ENCODE measurements around the gene LAMA2.

LAMA2 gene

DNA sequence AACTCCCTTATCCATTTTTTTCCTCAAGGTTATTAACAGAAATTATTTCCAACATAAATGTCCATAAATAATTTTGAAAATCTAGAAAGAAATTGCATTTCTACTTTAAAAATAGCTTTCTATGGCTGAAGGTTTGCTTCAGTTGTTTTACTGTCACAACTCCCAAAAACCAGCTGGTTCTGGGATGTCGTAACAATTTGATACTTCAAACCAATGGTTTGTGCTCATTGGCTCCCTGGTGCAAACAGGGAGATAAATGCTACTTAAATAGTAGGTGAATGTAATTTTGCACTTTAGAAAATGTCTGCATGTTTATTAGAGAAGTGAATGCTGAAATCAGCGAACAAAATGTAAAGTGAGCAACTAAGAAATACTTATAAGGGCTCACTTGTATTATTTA lies 31.1 kb downstream of the LAMA2 start:
- no peak for DNase-seq (ENCODE audit: low read depth in 2 of 2)

- DNase-seq (ENCODE audit: low read depth in 2 of 2), result no peak
These were observed 35.9 kb downstream of the LAMA2 start for GRCh38 chr6:128918886-128919285.

- DNase-seq (ENCODE audit: low read depth in 2 of 2), result no peak
These were observed 36.7 kb downstream of the LAMA2 start for GRCh38 chr6:128919412-128920180.

GRCh38 chr6:128925765-128926164 lies 42.8 kb downstream of the LAMA2 start:
- no peak for DNase-seq (ENCODE audit: low read depth in 2 of 2)

- no peak for DNase-seq (ENCODE audit: low read depth in 2 of 2)
These were observed 46.9 kb downstream of the LAMA2 start for GRCh38 chr6:128929869-128930268.

DNA sequence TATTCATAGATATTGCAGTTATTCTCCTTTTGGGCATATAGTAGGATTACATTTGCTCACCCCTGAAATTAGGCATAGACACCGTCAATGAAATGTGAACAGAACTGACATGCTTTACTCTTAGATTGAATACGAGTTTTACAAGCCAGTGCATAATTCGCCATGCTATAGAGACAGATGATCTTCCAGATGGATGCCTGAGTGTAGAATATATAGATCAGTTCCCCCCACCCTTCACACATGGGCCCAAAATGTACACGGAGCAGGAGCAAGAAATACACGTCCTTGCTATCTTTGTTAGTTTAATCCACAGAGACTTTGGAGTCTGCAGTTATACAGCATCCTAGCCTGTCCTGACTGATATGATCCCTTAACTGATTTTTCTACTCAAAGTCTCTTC lies 47.4 kb downstream of the LAMA2 start:
- no peak for DNase-seq (ENCODE audit: low read depth in 2 of 2)

DNA sequence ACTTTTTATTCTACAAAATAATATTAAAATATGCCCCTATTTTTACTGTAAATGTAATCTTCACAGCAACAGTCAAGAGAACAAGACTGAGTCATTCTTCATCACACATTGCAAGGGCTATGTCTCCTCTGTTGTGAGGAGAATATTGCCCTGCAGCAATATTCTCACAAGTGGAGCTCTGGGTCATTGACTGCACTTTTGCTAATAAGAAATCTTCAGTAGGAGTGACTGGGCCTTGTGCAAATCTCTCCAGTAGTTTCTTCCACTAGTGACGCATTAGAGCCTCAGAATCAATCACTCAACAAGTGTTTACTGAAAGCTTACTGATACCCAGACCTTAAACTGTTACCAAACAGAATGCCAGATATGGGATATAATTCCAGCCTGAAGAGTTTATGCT lies 49.1 kb downstream of the LAMA2 start:
- no peak for DNase-seq (ENCODE audit: low read depth in 2 of 2)

GRCh38 chr6:128950864-128951263 lies 67.9 kb downstream of the LAMA2 start:
- no peak for DNase-seq (ENCODE audit: low read depth in 2 of 2)

- no peak for DNase-seq (ENCODE audit: low read depth in 2 of 2)
These were observed 70.0 kb downstream of the LAMA2 start for GRCh38 chr6:128952902-128953301.

GRCh38 chr6:128954308-128955043 lies 71.5 kb downstream of the LAMA2 start:
- DNase-seq (ENCODE audit: low read depth in 2 of 2), result no peak

DNA sequence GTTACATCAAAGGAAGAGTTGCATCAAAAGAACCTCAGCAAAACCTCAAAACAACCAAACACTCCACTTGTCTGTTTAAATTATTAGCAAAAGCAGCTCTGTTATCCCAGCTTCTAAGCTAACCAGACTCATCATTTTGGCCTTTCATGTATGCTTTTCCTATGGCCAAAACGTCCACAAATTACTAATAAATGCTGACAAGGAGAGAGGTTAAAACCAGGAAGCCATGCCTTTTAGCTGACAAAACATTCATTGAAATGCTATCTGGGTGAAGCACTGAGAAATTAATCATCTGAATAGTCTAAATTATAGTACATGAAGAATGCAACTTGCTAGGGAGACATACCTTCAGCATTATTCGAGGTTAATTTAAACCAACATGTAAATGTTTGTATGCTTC lies 80.6 kb downstream of the LAMA2 start:
- DNase-seq (ENCODE audit: low read depth in 2 of 2), result no peak

DNA sequence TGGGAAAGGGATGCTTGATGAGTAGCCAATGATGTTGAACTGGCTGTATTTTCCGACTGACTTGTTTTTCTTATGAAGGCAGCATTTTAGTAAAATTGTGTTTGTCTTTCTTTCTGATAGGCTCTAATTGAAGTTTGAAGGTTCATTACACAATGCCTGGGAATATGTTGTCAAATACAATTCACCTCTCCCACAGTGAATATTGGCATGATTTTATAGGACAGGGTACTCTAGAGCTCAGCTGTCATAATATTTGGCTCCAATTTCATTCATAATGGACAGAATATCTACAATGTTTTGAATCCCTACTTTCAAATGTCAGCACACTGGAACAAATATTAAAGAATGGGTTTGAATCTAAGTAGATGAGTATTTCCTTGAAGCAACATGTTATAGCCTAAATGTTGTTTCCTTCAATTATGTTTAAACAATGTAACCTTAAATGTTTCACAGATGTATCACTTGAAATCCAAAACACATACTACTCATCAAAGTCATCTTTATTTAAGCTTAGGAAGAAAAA lies 81.4 kb downstream of the LAMA2 start:
- no peak for DNase-seq (ENCODE audit: low read depth in 2 of 2)

GRCh38 chr6:128964771-128965170 lies 81.8 kb downstream of the LAMA2 start:
- no peak for DNase-seq (ENCODE audit: low read depth in 2 of 2)

DNA sequence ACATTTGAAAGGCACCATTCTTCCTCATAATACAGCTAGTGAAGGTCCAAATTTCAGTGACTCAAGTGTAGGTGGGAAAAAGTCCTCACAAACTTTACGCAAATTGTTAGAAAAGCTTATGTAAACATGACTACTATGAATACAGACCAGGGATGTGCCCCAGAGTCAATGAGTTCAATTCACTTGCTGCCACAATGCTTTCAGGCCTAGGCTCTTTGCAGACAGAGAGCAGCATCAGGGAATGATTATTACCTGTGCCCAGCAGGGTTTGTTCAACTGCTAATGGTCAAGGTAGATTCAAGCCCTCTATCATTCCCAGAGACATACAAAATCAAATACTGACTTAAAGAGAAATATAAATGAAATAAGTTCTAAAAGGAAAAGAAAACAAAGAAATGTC lies 84.0 kb downstream of the LAMA2 start:
- DNase-seq (ENCODE audit: low read depth in 2 of 2), result no peak

DNA sequence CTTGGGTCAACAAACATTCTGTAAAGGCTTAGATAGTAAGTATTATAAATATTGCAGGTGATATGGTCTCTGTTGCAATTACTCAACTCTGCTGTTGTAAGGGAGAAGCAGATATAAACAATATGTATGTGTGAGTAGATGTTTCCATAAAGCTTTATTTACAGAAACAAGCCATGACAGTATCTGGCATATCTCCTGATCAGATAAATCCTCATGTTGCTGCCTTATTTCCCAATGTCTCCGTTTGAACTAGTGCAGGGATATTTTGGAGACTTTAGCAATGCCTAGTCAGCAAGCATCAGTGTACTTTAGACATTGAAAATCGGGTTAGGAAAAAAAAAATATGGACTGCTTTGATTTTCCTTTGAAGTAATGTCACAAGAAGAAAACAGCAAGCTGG lies 96.1 kb downstream of the LAMA2 start:
- DNase-seq (ENCODE audit: low read depth in 2 of 2), result no peak

DNA sequence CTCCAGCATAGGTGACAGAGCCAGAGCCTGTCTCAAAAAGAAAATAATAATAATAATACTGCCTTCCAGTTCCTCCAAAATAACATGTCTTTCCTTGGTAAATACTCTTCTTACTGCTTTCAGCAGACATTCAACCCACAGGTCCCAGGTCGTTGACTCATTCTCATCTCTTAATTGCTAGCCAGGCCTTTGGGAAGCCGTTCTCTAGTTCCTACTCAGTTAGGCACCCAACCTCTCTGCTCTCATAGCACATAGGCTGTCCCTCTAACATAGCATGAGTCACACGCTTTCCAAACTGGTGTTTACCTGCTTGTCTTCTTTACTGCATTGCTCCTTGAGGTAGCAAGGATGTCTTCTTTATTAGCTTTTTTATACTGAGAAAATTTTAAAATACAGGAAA lies 98.8 kb downstream of the LAMA2 start:
- no peak for DNase-seq (ENCODE audit: low read depth in 2 of 2)

GRCh38 chr6:128990360-128990759 lies 107.4 kb downstream of the LAMA2 start:
- DNase-seq (ENCODE audit: low read depth in 2 of 2), result no peak

DNA sequence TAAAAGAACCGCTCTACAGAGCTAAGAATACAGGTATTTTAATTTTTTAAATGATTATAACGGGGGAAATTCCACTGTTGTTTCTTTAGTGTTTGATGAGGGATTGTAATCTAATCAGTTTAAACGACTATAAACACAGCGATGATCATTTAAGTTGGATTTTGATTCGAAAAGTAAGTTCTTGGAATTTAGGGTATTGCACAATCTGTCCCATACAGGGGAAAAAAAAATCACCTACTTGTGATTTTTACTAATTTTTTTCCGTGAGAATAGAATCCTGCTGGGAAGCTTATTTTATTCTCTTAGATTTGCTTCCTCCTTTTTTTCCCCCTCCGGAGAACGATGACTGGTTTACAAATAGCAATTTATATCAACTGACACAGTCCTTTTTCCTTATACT lies 108.0 kb downstream of the LAMA2 start:
- no peak for DNase-seq (ENCODE audit: low read depth in 2 of 2)

- no peak for DNase-seq (ENCODE audit: low read depth in 2 of 2)
These were observed 110.2 kb downstream of the LAMA2 start for GRCh38 chr6:128993166-128993565.

DNA sequence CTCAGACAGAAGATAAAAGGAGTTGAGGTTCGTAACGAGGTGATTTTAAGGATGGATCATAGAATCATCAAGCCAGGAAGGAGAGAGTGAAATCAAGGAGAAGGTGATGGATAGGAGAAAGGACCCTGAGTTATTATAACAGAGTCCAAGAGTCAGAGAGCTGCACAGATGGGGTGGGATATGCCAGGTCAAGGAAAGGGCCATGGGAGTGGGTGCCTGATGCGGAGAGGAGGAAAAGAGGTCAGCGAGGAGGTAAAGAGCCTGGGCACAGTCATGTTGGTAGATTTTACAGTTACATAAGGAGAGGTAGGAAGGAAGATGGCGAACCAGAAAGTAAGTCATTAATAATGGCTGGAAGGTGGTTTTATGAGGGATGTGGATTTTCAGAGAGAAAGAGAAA lies 114.9 kb downstream of the LAMA2 start:
- DNase-seq (ENCODE audit: low read depth in 2 of 2), result no peak

GRCh38 chr6:129006724-129007514 lies 124.0 kb downstream of the LAMA2 start:
- no peak for DNase-seq (ENCODE audit: low read depth in 2 of 2)

- DNase-seq (ENCODE audit: low read depth in 2 of 2), result no peak
These were observed 124.9 kb downstream of the LAMA2 start for GRCh38 chr6:129007701-129008373.

All from stimulated activated CD4-positive, alpha-beta T cell treated with anti-CD3 and anti-CD28 coated beads, Interleukin-15, amount 100 ng/mL, for 48 hours (primary cell).